Inferior parietal cortex (tissue), 1 donor: ENCODE results near the gene SORCS2.
A peak's percentile ranks its signal among the peaks of the same experiment; 100 is the strongest.
"Not testable (repeated sequence)": the region's sequence is repeated elsewhere in the genome, so short reads cannot be mapped to it uniquely, and the experiment has no call there.

ENCODE experiments used
- DNase-seq: peaks from one replicate; pipeline ENCODE4 v3.0.0-alpha.2; 2016; ENCODE audit errors: extremely low spot score

The SORCS2 gene

GRCh38 chr4:7582313-7583097 lies 390.2 kb downstream of the SORCS2 start:
- no peak for DNase-seq

- DNase-seq: no peak
Observed at GRCh38 chr4:7584098-7584497, 391.8 kb downstream of the SORCS2 start.

- DNase-seq: no peak
Observed at GRCh38 chr4:7584606-7585159, 392.3 kb downstream of the SORCS2 start.

- DNase-seq: no peak
Observed at GRCh38 chr4:7585768-7586167, 393.4 kb downstream of the SORCS2 start.

GRCh38 chr4:7587433-7588405 lies 395.4 kb downstream of the SORCS2 start:
- DNase-seq: no peak

GRCh38 chr4:7590189-7590588 lies 397.9 kb downstream of the SORCS2 start:
- no peak for DNase-seq

- DNase-seq: no peak
Observed at GRCh38 chr4:7590899-7591298, 398.6 kb downstream of the SORCS2 start.

- no peak for DNase-seq
Observed at GRCh38 chr4:7591409-7592053, 399.2 kb downstream of the SORCS2 start.

GRCh38 chr4:7593646-7594412 lies 401.5 kb downstream of the SORCS2 start:
- DNase-seq: no peak

- DNase-seq: peak; percentile 34
Observed at GRCh38 chr4:7595934-7596461, 403.7 kb downstream of the SORCS2 start.

GRCh38 chr4:7596918-7597606 lies 404.7 kb downstream of the SORCS2 start:
- DNase-seq: no peak

GRCh38 chr4:7598939-7599790 lies 406.8 kb downstream of the SORCS2 start:
- no peak for DNase-seq

GRCh38 chr4:7600247-7600646 lies 407.9 kb downstream of the SORCS2 start:
- no peak for DNase-seq

- not testable (repeated sequence) for DNase-seq
Observed at GRCh38 chr4:7602166-7602565, 409.8 kb downstream of the SORCS2 start.

- no peak for DNase-seq
Observed at GRCh38 chr4:7607156-7607910, 415.0 kb downstream of the SORCS2 start.

GRCh38 chr4:7608046-7608445 lies 415.7 kb downstream of the SORCS2 start:
- no peak for DNase-seq

- no peak for DNase-seq
Observed at GRCh38 chr4:7609316-7609715, 417.0 kb downstream of the SORCS2 start.

GRCh38 chr4:7610022-7610670 lies 417.8 kb downstream of the SORCS2 start:
- no peak for DNase-seq
